HUES48 (cell line): ENCODE results near the gene KIF5B.
"Not testable (repeated sequence)": the region's sequence is repeated elsewhere in the genome, so short reads cannot be mapped to it uniquely, and the experiment has no call there.

ENCODE experiments used
- H3K27ac ChIP-seq: one replicate; pipeline ENCODE4 v1.7.0; 2013; ENCODE audit warnings: low read depth, low read length, inconsistent platforms
- H3K27me3 ChIP-seq: 2 replicates; pipeline ENCODE4 v1.6.1; 2013; ENCODE audit warnings: mild to moderate bottlenecking, low read length; ENCODE audit not compliant: control insufficient read depth, insufficient read depth
- H3K36me3 ChIP-seq: 2 replicates; pipeline ENCODE4 v1.6.1; 2013; ENCODE audit warnings: low read length; ENCODE audit not compliant: control insufficient read depth, insufficient read depth
- H3K4me1 ChIP-seq: 2 replicates; pipeline ENCODE4 v1.6.1; 2013; ENCODE audit warnings: mild to moderate bottlenecking, low read length; ENCODE audit not compliant: control insufficient read depth, insufficient read depth
- H3K4me3 ChIP-seq: 2 replicates; pipeline ENCODE4 v1.5.1; 2013; ENCODE audit warnings: mild to moderate bottlenecking, low read depth, low read length
- H3K9ac ChIP-seq: 2 replicates; pipeline ENCODE4 v1.6.1; 2013; ENCODE audit warnings: mild to moderate bottlenecking, low read depth, low read length, moderate library complexity
- H3K9me3 ChIP-seq: 2 replicates; pipeline ENCODE4 v1.6.1; 2013; ENCODE audit warnings: low read length; ENCODE audit not compliant: control insufficient read depth, insufficient read depth

Gene KIF5B

DNA sequence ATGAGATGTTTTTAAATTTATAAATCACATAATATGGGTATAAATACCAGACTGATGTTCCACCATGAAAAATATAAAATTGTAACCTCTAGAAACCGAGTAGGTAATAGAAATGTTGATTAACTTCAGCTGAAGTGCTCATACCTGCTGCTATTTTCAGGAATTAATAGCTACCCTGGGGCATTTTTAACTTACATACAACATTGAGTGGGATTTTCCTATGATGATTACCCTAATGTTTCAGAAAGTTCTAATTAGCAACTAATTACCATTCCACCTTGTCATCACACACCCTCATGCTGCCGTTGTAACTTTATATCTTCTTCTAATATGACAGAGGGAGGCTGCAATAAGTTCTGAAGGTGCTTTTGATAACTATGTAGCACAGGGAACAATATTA, 74.1 kb downstream of the KIF5B start:
- no peak overlapping the region for H3K27ac ChIP-seq
- H3K9me3 ChIP-seq, result 0 out of 2 replicates have a peak, but pooled peaks cover 7% of the 10 kb centered on the region
- no peaks in the 10 kb centered on the region for H3K36me3 ChIP-seq
- H3K4me1 ChIP-seq, result peaks cover 9% of the 10 kb centered on the region; the same call in 1 of the 2 replicates
- no peaks in the 10 kb centered on the region for H3K27me3 ChIP-seq
- H3K9ac ChIP-seq, result no peak overlapping the region
- H3K4me3 ChIP-seq, result no peak overlapping the region

DNA sequence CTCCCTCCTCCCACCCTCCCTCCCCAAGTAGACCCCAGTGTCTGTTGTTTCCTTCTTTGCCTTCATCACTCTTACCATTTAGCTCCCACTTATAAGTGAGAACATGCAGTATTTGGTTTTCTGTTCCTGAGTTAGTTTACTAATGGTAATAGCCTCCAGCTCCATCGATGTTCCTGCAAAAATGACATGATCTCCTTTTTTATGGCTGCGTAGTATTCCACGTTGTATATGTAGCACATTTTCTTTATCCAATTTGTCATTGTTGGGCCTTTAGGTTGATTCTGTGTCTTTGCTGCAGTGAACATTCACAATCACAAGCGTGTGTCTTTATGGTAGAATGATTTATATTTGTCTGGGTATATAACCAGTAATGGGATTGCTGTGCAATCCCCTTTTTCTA, 75.8 kb downstream of the KIF5B start:
- 0 out of 2 replicates have a peak, but pooled peaks cover 7% of the 10 kb centered on the region for H3K9me3 ChIP-seq
- no peak overlapping the region for H3K4me3 ChIP-seq
- no peak overlapping the region for H3K27ac ChIP-seq
- no peak overlapping the region for H3K9ac ChIP-seq
- no peaks in the 10 kb centered on the region for H3K36me3 ChIP-seq
- no peaks in the 10 kb centered on the region for H3K27me3 ChIP-seq
- H3K4me1 ChIP-seq, result peaks cover 9% of the 10 kb centered on the region; the same call in 1 of the 2 replicates

DNA sequence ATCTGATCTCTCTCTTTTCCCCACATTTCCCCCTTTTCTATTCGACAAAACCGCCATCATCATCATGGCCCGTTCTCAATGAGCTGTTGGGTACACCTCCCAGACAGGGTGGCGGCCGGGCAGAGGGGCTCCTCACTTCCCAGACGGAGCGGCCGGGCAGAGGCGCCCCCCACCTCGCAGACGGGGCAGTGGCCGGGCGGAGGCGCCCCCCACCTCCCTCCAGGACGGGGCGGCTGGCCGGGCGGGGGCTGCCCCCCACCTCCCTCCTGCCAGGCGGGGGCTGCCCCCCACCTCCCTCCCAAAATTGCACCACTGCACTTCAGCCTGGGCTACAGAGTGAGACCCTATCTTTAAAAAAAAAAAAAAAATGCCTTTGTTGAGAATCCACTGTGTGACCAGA, 77.2 kb downstream of the KIF5B start:
- not testable (repeated sequence) for H3K27me3 ChIP-seq, H3K9ac ChIP-seq, H3K36me3 ChIP-seq, H3K9me3 ChIP-seq, H3K4me3 ChIP-seq, H3K27ac ChIP-seq
- peaks cover 14% of the 10 kb centered on the region for H3K4me1 ChIP-seq

- Histone ChIP-seq H3K36me3 (no peaks in the 10 kb centered on the region), H3K4me3 (no peak overlapping the region), H3K9ac (no peak overlapping the region), H3K27ac (peak overlapping the region; percentile 71), H3K4me1 (peaks cover 14% of the 10 kb centered on the region), H3K9me3 (0 out of 2 replicates have a peak, but pooled peaks cover 7% of the 10 kb centered on the region), H3K27me3 (no peaks in the 10 kb centered on the region)
Measured at GRCh38 chr10:31978156-31978483, 78.1 kb downstream of the KIF5B start.

- Histone ChIP-seq H3K36me3 (no peaks in the 10 kb centered on the region), H3K4me3 (no peak overlapping the region), H3K9ac (no peak overlapping the region), H3K27ac (peak overlapping the region; percentile 71), H3K4me1 (peaks cover 14% of the 10 kb centered on the region), H3K27me3 (no peaks in the 10 kb centered on the region), H3K9me3 (0 out of 2 replicates have a peak, but pooled peaks cover 7% of the 10 kb centered on the region)
Measured at GRCh38 chr10:31977440-31978155, 78.6 kb downstream of the KIF5B start.

DNA sequence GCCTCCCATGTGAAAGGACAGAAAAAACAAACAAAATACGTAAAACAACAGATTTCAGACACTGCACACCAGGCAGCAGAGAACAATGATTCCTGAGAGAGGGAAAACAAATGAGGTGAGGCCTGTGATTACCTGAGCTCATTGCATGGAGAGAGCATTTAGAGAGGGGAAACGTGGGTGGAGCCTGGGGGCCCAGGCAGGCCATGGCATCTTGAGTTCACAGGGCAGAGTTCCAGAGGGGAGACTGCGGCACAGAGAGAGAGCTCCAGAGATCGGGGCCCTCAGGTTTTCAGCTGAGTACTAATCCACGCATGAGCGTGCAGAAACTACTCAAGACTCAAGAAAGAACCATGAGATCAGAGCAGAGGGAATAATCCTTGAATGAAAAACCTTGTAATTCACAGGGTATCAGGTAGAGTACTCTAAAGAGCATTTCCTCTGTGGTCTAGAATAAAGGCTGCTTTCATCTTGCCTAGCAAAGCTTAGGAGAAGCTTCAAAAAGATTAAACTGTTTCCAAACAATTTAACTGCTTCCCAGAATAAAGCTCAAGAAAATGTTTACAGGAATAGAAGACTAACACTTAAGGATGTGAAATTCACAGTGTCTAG, 81.0 kb downstream of the KIF5B start:
- H3K27ac ChIP-seq, result no peak overlapping the region
- H3K36me3 ChIP-seq, result no peaks in the 10 kb centered on the region
- H3K4me1 ChIP-seq, result peaks cover 14% of the 10 kb centered on the region
- no peaks in the 10 kb centered on the region for H3K27me3 ChIP-seq
- no peak overlapping the region for H3K9ac ChIP-seq
- H3K9me3 ChIP-seq, result 0 out of 2 replicates have a peak, but pooled peaks cover 7% of the 10 kb centered on the region
- H3K4me3 ChIP-seq, result no peak overlapping the region

DNA sequence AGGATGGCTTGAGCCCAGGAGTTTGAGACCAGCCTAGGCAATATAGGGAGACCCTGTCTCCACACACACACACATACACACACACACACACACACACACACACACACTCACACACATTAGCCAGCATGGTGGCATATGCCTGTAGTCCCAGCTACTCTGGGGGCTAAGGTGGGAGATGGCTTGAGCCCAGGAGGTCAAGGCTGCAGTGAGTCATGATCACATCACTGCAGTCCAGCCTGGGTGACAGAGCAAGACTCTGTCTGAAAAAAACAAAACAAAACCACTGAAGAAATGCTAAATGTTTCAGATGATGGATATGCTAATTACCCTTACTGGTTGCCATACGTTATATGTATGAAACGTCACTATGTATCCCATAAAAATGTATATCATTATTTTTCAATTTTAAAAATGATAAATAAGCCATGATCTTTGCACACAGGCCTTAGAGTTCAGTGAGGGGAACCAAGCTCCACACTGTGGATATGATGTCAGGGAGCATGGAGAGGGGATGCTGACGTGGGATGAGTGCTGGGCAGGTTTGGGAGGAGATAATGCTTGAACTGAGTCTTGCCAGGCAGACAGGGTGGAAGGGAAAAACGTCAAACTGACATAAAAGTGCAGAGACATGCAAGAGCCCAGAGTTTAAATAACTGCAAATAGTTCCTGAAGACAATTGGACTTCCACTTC, 81.6 kb downstream of the KIF5B start:
- H3K9ac ChIP-seq, result no peak overlapping the region
- H3K27ac ChIP-seq, result no peak overlapping the region
- no peaks in the 10 kb centered on the region for H3K27me3 ChIP-seq
- H3K4me3 ChIP-seq, result no peak overlapping the region
- H3K36me3 ChIP-seq, result no peaks in the 10 kb centered on the region
- 0 out of 2 replicates have a peak, but pooled peaks cover 2% of the 10 kb centered on the region for H3K9me3 ChIP-seq
- peaks cover 14% of the 10 kb centered on the region for H3K4me1 ChIP-seq

DNA sequence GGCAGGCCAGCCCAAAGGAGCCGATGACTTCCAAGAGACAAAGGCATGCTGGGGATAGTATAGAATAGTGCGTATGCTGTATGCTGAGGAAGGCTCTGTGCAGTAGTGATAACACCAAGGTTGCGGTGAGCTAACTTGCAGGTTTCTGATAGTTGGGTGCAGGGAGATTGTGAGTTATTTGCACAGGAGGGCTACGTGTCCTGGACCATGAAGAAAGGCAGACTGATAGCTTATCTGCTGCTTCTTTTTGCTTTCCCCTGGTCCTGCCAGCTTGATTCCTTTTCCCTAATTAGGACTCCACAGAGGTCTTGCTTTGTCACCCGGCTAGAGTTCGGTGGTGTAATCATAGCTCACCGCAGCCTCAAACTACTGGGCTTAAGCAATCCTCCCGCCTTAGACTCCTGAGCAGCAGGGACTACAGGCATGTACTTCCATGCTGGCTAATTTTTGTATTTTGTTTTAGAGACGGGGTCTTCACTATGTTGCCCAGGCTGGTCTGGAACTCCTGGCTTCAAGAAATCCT, 83.6 kb downstream of the KIF5B start:
- peaks cover 8% of the 10 kb centered on the region for H3K4me1 ChIP-seq

DNA sequence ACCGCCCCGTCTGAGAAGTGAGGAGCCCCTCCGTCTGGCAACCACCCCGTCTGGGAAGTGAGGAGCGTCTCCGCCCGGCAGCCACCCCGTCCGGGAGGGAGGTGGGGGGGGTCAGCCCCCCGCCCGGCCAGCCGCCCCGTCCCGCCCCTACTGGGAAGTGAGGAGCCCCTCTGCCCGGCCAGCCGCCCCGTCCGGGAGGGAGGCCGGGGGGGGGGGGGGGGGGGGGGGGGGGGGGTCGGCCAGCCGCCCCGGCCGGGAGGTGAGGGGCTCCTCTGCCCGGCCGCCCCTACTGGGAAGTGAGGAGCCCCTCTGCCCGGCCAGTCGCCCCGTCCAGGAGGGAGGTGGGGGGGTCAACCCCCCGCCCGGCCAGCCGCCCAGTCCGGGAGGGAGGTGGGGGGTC, 86.4 kb downstream of the KIF5B start:
- not testable (repeated sequence) for H3K36me3 ChIP-seq, H3K4me3 ChIP-seq, H3K9me3 ChIP-seq, H3K9ac ChIP-seq, H3K27me3 ChIP-seq, H3K27ac ChIP-seq, H3K4me1 ChIP-seq

More for the DNA sequence above, 83.6 kb downstream of the KIF5B start:
- no peak overlapping the region for H3K9ac ChIP-seq
- no peaks in the 10 kb centered on the region for H3K36me3 ChIP-seq
- no peaks in the 10 kb centered on the region for H3K27me3 ChIP-seq
- no peak overlapping the region for H3K4me3 ChIP-seq
- no peaks in the 10 kb centered on the region for H3K9me3 ChIP-seq
- H3K27ac ChIP-seq, result no peak overlapping the region

- Histone ChIP-seq H3K4me1 (no peaks in the 10 kb centered on the region), H3K9me3 (no peaks in the 10 kb centered on the region), H3K27me3 (no peaks in the 10 kb centered on the region), H3K4me3 (no peak overlapping the region), H3K36me3 (no peaks in the 10 kb centered on the region), H3K27ac (no peak overlapping the region), H3K9ac (no peak overlapping the region)
Measured at GRCh38 chr10:31963589-31963980, 92.6 kb downstream of the KIF5B start.
